NCI-H2029 (cell line): ENCODE measurements around the gene AGAP1.

Experiments used
- DNase-seq: peaks from one replicate; lab custom pipeline; 2025; lab: John Stamatoyannopoulos, UW

The AGAP1 gene

GRCh38 chr2:235665661-235666212, 171.9 kb downstream of the AGAP1 start:
- DNase-seq: no peak

DNA sequence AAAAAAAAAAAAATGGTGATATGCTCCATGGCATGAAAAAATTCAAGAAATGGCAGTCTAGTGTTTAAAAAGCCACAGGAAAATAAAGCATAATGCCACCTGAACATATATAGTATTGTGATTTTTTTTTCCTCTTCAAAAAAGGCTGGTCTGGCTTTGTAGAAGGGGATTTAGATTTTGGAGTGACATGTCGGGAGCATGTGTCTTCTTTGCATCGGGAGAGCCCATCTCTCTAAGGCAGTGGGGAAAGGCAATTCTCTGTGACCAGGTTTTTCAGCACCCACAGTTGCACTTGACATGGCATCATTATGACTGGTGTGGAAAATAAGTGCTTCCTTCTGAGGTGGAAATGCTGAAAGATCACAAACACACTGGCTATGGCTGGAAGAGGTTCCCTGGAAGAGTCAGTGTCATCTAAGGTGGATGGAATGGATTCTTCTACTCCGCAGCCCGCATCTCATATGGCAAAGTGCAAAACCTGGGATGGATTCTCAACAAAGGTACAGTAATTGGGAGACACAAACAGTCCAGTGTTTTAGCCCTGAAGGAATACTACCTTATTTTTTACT, 172.5 kb downstream of the AGAP1 start:
- DNase-seq: peak; percentile 49

- DNase-seq: no peak
Observed at GRCh38 chr2:235668782-235669181, 174.9 kb downstream of the AGAP1 start.

GRCh38 chr2:235669269-235669831, 175.5 kb downstream of the AGAP1 start:
- DNase-seq: peak; percentile 71

DNA sequence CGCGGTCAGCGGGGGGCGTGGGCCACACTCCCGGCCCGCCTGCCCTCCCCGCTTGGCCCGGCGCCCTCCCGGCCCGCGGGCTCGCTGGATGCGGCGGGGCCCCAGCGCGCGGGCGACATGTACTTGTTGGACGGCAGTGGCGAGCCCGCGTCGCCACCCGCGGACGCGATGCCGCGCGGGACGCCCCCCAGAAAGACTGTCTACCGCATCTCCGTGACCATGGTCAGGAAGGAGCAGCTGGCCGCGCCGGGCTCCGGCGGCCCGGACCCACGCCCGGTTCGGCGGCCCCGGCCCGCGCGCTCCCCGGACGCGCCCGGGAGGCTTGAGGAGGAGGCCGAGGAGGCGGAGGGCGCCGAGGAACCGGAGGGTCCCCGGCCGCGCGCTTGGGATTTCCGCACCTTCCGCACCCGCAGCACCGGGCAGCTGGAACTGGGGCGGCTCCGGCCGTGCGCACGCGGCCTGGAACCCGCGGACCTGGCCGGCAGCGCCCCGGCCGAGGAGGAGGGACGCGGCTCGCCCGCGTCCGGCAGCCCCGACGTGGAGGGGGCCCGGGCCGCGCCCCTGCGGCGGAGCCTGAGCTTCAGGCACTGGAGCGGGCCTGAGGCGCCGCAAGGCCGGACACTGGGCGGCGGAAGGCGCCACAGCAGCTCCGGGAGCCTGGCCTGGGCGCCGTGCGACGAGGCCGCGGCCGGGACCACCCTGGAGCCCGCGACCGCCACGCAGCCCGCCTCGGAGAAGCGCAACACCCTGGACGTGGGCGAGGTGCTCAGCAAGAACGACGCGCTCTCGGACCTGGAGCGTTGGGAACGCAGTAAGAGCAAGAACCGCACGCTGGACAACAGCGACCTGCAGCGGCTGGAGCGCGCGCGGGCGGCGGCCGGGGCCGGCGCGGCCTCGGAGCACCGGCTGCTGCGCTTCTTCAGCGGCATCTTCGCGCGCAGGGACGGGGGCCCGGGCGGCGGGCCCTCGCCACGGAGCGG, 176.4 kb downstream of the AGAP1 start:
- DNase-seq: peak; percentile 46

DNA sequence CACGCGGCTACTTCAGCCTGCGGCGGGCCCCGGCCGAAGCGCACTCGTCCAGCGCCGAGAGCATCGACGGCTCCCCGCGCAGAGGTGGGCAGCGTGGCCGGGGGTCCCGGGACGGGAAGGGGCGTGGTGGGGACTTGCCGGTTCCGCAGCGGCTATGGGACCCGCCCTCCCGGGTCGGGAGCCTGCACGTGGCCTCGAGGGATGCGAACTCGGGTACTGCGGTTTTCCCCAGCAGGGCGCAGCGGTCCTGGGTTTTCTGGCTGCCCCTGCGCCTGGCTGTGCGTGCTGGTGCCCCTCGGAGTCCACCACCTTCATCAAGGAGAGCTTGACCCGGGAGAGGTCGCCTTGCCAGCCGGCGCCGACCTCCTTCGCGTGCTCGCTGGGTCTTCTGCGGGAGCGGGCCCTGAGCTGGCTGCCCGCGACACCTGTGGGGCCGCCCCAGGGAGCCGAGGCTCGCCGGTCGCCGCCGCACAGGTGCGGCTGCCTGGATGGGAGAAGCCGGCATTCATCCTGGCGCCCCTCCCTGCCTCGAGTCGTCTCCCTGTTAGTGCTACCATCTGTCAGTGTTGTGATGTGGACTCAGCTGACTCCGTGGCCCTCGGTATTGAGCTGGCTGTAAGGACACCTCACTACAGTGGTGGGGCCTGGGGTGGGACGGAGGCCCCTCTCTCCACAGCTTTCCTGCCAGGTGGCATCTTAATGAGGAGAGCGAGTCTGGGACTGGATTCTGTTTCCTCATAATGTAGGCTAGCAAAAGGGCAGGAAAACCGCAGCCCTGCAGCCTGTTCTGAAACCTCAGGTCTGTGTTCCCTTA, 177.3 kb downstream of the AGAP1 start:
- no peak for DNase-seq

DNA sequence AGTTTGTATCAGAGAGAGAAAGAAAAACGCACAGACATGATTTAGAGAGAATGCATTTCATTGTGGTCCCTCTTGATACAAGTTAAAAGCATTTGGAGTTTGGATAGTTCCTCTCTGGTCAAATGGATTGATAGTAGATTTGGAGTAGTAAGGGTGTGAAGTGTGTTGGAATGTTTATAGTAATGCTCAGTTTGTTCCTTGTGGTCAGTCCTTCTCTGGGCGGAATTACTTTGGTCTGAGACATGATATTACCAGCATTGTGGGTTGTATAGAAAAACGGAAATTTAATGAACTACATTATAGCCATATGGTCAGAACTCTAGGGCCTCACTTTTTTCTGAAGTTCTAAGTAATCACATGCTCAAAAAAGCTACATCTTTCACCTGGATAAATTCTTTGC, 178.9 kb downstream of the AGAP1 start:
- no peak for DNase-seq

DNA sequence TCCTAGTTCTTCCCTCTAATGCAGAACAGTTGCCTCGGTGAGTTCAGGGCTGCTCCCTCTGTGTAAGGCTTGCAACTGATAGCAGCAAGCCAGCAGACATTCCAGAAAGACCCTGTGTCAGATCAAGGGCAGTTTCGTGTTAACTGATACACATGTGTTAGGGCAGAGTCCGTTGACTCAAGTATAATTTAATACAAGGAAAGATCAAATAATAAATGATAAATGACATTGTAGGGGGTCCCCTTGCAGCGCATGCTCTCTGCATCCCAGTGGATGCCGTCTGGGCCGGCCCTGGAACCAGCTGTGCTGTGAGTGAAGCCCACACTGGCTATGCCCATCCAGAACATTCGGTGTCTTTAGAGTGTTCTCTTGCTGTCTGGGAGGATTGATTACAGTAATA, 180.3 kb downstream of the AGAP1 start:
- DNase-seq: no peak

DNA sequence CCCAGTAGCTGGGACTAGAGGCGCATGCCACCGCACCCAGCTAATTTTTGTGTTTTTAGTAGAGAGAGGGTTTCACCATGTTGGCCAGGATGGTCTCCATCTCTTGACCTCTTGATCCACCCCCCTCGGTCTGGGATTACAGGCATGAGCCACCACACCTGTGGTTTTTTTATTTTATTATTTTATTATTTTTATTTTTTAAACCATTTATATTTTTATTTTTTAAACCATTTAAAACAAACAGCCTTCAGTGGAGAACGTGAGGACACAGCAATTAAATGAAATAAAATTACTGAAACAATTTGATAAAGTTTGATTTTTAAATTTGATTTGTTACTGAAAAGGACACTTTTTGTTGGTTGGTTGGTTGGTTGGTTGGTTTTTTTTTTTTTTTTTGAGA, 181.0 kb downstream of the AGAP1 start:
- DNase-seq: no peak

DNA sequence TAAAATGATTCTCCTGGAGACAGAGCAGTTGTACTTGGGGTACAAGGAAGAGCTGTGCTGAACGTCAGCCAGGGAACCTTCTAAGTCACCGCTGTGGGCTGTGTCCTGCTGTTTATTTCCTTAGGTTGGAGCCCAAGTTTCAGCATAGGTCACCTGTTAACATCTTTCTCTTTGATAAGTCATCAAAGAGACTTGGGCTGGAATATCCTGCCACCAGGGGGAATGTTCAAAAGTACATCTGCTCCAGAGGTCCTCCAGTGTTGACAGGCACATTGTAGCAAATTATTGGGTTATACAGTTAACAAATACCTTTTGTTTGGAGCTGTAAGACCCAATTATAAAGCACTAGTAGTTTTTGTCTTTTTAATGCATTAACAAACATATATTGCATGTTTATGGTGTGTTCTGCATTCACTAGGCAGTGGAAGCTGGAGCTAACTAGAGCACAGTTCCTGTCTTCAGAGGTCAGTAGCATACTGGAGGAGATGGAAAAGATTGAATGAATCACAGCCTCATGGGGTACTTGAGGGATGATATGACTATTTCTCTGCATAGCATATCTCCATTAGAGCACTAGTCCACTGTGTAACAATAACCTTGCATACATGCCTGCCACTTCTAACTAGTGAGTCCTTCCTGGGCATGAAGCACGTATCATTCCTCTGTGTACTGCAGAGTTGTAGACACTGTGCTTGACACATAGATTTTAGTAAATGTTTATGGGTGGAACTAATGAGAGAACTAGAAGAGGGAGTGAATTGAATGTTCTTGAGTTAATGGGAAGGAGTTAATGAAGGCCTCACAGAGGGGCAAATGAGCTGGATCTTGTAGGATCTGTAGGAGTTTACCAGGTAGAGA, 182.1 kb downstream of the AGAP1 start:
- no peak for DNase-seq

GRCh38 chr2:235676536-235676799, 182.6 kb downstream of the AGAP1 start:
- no peak for DNase-seq

DNA sequence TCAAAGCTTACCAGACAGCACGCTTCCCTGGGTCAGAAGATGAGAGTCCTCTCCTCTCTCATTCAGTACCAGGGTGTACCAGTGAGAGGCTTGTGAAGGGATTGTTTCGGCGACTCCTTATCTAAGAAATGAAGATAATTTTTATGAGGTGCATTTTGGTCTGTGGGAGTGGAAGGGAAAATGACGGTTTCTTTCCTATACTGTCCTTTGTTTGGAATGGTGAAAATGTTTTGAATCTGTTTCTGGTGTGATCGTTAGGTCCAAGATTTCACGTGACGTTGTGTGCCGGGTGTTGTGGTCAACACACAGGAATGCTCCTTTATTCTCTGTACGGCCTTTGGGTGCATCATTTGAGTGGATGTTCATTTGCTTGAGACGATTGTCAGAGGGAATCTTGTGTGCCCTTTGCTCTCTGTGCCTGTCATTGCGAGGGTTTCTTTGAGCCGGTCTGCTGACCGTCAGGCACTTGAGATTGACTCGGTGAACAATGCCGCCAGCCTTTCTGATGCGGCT, 183.5 kb downstream of the AGAP1 start:
- DNase-seq: no peak

- DNase-seq: no peak
Observed at GRCh38 chr2:235677937-235678336, 184.1 kb downstream of the AGAP1 start.

- no peak for DNase-seq
Observed at GRCh38 chr2:235678712-235679111, 184.9 kb downstream of the AGAP1 start.

- DNase-seq: no peak
Observed at GRCh38 chr2:235679471-235679870, 185.6 kb downstream of the AGAP1 start.

DNA sequence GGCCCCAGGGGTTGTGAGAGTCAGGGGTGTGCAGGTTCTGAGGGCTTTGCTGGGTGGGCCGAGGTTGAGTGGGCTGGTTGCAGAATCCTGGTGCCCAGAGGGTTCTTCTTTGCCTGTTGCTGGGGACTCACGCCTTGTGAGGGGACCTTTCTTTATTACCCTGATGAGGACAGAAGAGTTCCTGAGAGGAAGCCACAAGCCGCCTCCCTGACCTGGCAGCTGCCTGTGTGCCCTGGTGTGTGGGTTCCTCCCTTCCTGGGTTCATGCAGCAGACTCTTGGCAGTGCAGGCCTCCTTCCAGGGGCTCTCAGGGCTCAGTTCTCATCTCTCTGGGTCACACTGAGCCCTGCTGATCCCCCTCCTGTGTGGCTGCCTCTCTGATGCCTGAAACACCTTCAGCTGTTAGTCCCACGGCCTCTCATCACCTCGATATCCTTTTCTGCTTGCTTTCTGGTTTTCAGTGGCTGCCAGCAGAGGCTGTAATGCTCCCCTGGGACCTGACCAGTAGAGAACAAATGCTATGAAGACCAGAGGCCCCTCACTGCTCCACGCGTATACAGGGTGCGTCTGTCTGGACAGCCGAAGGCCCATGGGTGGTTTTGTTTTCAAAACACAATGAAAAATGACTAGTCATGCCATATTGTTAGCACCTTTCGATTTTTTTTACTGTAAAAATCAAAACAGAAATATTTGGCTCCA, 191.3 kb downstream of the AGAP1 start:
- DNase-seq: no peak

DNA sequence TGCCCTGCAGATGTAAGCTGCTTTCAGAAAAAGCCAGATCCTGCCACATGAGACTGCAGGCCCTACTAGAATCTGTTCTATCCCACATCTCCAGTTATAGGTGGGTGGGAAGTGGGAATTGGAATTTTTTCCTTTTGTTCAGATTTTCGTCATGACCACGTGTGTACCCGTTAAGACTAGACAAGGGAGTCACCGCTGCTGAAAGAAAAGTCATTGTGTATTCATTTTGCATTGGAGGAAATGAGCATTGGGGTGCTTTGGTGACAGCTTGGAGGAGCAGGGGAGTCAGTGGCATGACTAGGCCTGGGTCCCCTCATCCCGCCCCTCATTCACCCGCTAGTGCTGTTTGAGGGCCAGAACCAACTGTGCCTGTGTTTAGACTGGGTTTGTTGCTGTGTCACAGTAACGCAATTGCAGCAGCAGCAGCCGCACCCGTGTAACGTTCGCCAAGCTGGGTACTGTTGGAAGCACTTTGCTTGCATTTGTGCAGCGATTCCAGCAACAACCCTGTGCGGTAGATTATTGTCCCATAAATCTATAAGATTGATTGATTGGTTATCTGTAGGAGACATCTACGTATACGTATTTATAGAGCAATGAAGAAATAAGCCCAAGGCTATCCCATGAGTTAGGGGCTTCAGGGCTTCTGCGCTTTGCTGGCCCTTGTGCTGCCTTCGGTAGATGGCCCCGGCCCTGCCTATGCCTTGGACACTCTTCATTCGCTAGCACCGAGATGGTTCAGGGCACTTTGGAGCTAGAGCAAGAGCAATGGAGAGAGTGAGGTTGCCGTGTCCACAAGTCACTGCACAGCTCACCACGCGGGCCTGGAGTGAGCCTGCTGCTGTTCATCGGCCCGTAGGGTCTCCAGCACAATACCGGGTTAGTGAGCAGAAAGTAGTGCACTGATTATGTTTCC, 194.9 kb downstream of the AGAP1 start:
- no peak for DNase-seq

DNA sequence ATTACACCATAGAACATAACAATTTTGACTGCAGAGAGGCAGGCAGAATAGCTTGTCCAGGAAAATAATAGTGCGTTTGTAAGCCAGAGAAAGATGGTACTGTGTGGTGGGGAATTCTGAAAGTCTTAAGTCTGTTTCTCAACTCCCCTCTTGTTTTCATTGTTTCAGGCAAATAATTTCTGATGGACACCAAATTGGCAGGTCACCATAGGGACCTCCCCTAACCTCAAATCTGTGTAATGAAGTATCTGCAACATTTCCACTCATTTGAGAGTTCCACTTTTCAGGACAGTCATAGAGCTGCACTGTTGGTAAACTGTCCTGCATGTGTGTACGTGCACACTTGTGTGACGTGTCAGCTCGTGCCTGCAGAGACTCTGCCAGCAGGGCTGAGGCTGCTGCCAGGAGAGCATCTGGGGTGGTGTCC, 195.6 kb downstream of the AGAP1 start:
- no peak for DNase-seq

DNA sequence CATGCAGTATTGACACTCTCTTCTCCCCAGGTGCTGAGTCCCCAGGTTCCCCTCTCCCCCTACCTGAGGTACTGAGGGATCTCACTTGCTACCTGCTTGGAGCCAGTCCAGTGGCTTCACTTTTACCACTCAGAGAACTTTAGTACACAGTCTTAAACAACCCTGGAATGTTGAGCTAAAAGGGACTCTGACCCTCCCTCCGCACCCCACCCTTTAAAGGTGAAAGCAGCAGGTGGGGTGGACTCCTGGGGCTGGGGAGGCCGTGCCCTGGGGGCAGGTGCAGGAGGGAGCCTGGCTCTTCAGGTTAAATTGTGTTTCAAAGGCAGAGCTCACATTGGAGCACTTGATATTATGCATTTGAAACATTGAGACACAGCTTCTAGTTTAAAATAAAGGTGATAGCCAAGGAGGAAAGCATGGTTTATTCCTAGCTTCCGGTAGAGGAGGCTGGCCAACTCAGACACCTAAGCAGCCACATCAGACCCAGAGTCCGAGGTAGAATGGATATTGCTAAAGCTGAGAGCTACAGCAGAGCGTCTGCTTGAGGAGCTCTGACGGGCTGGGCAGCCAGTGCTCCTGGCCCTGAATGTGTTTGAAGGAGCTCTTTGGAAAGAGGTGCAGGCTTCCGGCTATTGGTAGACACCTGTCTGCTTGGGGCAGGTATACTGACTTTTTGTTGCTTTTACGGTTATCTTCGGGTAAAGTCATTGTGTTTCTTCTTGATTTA, 196.4 kb downstream of the AGAP1 start:
- no peak for DNase-seq
